Measurements from ENCODE around the gene MELTF. TPM values are rescaled to one million over a fixed set of nuclear protein-coding genes. Genes with fewer than 3 reads are reported as not detected.

The MELTF gene
- total and polyA plus RNA-seq, 9 of the 15 experiments (the other 6 are each of a cell fraction or from before 2014, with no cell fraction given), result 0.35 to 10.5 (median 4.5) TPM

GRCh38 chr3:196991581-196992460 is 37.8 kb downstream of the MELTF start:
- CTCF ChIA-PET (ENCODE audit: low intra/inter-chr PET ratio), result no interaction called here
- no peak for DNase-seq (ENCODE audit: extremely low read depth in 1 of 4, low spot score in 3 of 4)

More at GRCh38 chr3:196991581-196992460, 37.8 kb downstream of the MELTF start:
- intact Hi-C loops (cut with micrococcal nuclease), result no loop called here
- Histone ChIP-seq H2AFZ (ENCODE audit: low read depth, low read length) (no peak overlapping the region), H3K36me3 (ENCODE audit: control insufficient read depth, insufficient read depth, low read length) (no peaks in the 10 kb centered on the region), H4K20me1 (replicated peaks; ENCODE audit: control insufficient read depth, insufficient read depth, low read length) (0 out of 2 replicates have a peak, but pooled peaks cover 4% of the 10 kb centered on the region), H3K4me3 (no peak overlapping the region), H3K27me3 (ENCODE audit: control insufficient read depth in 2 of 2, insufficient read depth in 2 of 2, low read length in 2 of 2) (no peaks in the 10 kb centered on the region), H3K4me1 (replicated peaks in 1 of 2; ENCODE audit: control insufficient read depth in 2 of 2, insufficient read depth in 2 of 2, low read length in 2 of 2) (peaks cover 18 to 46% of the 10 kb centered on the region in 2 experiments), H3K9me1 (ENCODE audit: control insufficient read depth, insufficient read depth, low read length) (peaks cover 4% of the 10 kb centered on the region), H3K9ac (ENCODE audit: insufficient read depth in 1 of 2, low read depth in 2 of 2, low read length in 2 of 2) (no peak overlapping the region), H3K27ac (ENCODE audit: extremely low read depth, low read depth, low read length) (no peak overlapping the region), H3K79me2 (ENCODE audit: control insufficient read depth, insufficient read depth, low read length) (no peaks in the 10 kb centered on the region), H3K9me3 (replicated peaks; ENCODE audit: control insufficient read depth, insufficient read depth, low read depth, low read length) (no peaks in the 10 kb centered on the region), H3K4me2 (ENCODE audit: insufficient read depth, low read length) (no peak overlapping the region)
- TF ChIP-seq HES1 (IDR thresholded peaks at IDR 0.05; ENCODE audit: low read depth), result no peak
- no peak for TF ChIP-seq USF2 (CRISPR knock-in tag; IDR thresholded peaks at IDR 0.05)
- TF ChIP-seq MEF2D (tag; conservative IDR thresholded peaks at IDR 0.05; ENCODE audit: low read depth), result no peak
- TF ChIP-seq, protein P1, sequence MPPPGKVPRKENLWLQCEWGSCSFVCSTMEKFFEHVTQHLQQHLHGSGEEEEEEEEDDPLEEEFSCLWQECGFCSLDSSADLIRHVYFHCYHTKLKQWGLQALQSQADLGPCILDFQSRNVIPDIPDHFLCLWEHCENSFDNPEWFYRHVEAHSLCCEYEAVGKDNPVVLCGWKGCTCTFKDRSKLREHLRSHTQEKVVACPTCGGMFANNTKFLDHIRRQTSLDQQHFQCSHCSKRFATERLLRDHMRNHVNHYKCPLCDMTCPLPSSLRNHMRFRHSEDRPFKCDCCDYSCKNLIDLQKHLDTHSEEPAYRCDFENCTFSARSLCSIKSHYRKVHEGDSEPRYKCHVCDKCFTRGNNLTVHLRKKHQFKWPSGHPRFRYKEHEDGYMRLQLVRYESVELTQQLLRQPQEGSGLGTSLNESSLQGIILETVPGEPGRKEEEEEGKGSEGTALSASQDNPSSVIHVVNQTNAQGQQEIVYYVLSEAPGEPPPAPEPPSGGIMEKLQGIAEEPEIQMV (tag; conservative IDR thresholded peaks at IDR 0.05; ENCODE audit: low read depth), result no peak
- no peak for TF ChIP-seq TBP (optimal IDR thresholded peaks at IDR 0.05; ENCODE audit: low read depth, low read length)
- TF ChIP-seq OTX1 (CRISPR knock-in tag; IDR thresholded peaks at IDR 0.05), result no peak
- TF ChIP-seq NR3C1 (CRISPR knock-in tag; IDR thresholded peaks at IDR 0.05), result no peak
- TF ChIP-seq MBD2 (IDR thresholded peaks at IDR 0.05; ENCODE audit: borderline replicate concordance, low read depth), result no peak
- TF ChIP-seq NCOA1 (IDR thresholded peaks at IDR 0.05; ENCODE audit: low read depth), result no peak
- TF ChIP-seq KDM1A (IDR thresholded peaks at IDR 0.05), result no peak
- no peak for TF ChIP-seq CREB3 (tag; conservative IDR thresholded peaks at IDR 0.05; ENCODE audit: low read depth)
- TF ChIP-seq, protein P2, sequence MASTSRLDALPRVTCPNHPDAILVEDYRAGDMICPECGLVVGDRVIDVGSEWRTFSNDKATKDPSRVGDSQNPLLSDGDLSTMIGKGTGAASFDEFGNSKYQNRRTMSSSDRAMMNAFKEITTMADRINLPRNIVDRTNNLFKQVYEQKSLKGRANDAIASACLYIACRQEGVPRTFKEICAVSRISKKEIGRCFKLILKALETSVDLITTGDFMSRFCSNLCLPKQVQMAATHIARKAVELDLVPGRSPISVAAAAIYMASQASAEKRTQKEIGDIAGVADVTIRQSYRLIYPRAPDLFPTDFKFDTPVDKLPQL (IDR thresholded peaks at IDR 0.05; ENCODE audit: extremely low read depth, insufficient read length), result no peak
- no peak for TF ChIP-seq KAT8 (IDR thresholded peaks at IDR 0.05; ENCODE audit: low read depth)
- no peak for TF ChIP-seq ELF4 (CRISPR knock-in tag; IDR thresholded peaks at IDR 0.05)
- POLR2A ChIA-PET, result no interaction called here
- FAIRE-seq (no peak), ATAC-seq (no peak)
- whole genome bisulfite sequencing (ENCODE audit: insufficient coverage, low coverage, missing lambda C conversion rate), result 73% methylated on average over 28 of the region's 28 CpGs
- BruUV-seq (replicated peaks), result no TSS peak
- in situ Hi-C loops (cut with MboI), result loop anchor here (25.0 kb wide), 1 partner anchor 520 kb away; no protein-coding TSS in a partner anchor

Measured in K562 (cell line).